Body of pancreas (tissue), 4 donors: Measurements from ENCODE around the gene PTPN21. TPM values are rescaled to one million over a fixed set of nuclear protein-coding genes. Genes with fewer than 3 reads are reported as not detected.

Experiments
- ATAC-seq: fragments of 150-250 bp; one replicate; pipeline ENCODE4 v1.9.1; 2016
- DNase-seq, 4 donors: peaks; one replicate each; pipeline ENCODE4 v3.0.0-alpha.2; 2019
- H3K27ac ChIP-seq, 4 donors: fragments of 200-600 bp; sonication (generic); 1 replicate in 3 of 4; 2 replicates in 1 of 4; pipeline versions ENCODE4 v1.5.1 to v1.6.1; 2016 to 2019; ENCODE audit warnings: mild to moderate bottlenecking in 1 of 4, mixed read lengths in 1 of 4, moderate library complexity in 1 of 4
- H3K27me3 ChIP-seq, 2 donors: fragments of 200-600 bp; sonication (generic); one replicate each; pipeline ENCODE4 v1.6.0; 2016; ENCODE audit warnings: mild to moderate bottlenecking in 1 of 2
- H3K36me3 ChIP-seq, 2 donors: fragments of 200-600 bp; sonication (generic); replicated peaks in 1 of 2; 2 replicates each; pipeline ENCODE4 v1.5.1; 2016; ENCODE audit warnings: low read depth in 2 of 2; ENCODE audit not compliant: insufficient read depth in 1 of 2
- H3K4me1 ChIP-seq: fragments of 200-600 bp; sonication (generic); one replicate; pipeline ENCODE4 v1.6.0; 2016
- H3K4me3 ChIP-seq, 2 donors: fragments of 200-600 bp; sonication (generic); 1 replicate in 1 of 2; 2 replicates in 1 of 2; pipeline ENCODE4 v1.5.1; 2016 to 2019
- H3K9me3 ChIP-seq, 3 donors: fragments of 200-600 bp; sonication (generic); 1 replicate in 2 of 3; 2 replicates in 1 of 3; pipeline ENCODE4 v1.5.1; 2016
- POLR2A ChIP-seq, 3 donors: fragments of 450-650 bp; IDR thresholded peaks; one replicate each; pipeline ENCODE4 v1.6.1; 2016; ENCODE audit warnings: antibody characterized with exemption in 3 of 3, mild to moderate bottlenecking in 2 of 3
- WGBS, 2 donors: methylation state at CpG; one replicate each; pipeline ENCODE4 v1.1.5; 2017; 5-methylcytosine and 5-hydroxymethylcytosine counted together
- intact Hi-C: fragments of 100-400 bp; cut with DNase I; formaldehyde crosslinking; loops from one replicate; pipeline ENCODE4 v1.15.1; 2023
- total RNA-seq, 2 donors: library from RNA; depleted of rRNA; stranded (reverse); fragments of >200 nt; gene quantifications; one replicate each; pipeline ENCODE4 v1.1.0, GENCODE V29; 2016
- TF ChIP-seq, protein P1 (sequence below), 7 experiments: fragments of 450-650 bp in 4 of 7; fragments of 200-600 bp in 3 of 7; sonication (generic) in 3 of 7; IDR thresholded peaks; one replicate each; pipeline ENCODE4 v1.5.1; 2016 to 2019; ENCODE audit warnings: antibody characterized with exemption in 7 of 7

PTPN21 gene
- total RNA-seq, 2 donors from 2014 or later = 10.5 to 10.9 TPM

DNA sequence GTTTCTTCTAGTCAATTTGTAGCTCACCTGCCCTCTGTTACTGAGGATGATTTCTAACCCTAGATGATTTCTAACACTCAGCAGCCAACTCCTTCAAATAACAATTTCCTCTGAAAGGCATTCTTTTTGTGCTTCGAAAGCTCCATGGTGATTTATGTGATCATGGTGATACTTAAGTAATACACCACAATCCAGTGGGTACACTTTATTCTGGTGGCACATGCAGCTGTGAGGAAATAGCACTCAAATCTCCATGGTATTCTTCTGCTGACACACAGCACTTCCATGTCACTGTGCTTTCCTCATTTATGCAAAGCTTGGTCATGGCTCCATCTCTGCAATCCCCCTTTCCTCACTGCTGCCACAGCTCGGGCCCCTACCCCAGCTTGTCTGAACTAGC lies 73.7 kb downstream of the PTPN21 start:
- intact Hi-C loops = no loop called here
- Histone ChIP-seq H3K4me3 (no peak overlapping the region), H3K9me3 (no peaks in the 10 kb centered on the region), H3K4me1 (no peaks in the 10 kb centered on the region), H3K27me3 (no peaks in the 10 kb centered on the region), H3K27ac (no peak overlapping the region), H3K36me3 (peaks cover 20 to 25% of the 10 kb centered on the region in 2 donors)
- DNase-seq = no peak
- 92 to 96% methylated on average over 2 of the region's 2 CpGs for WGBS, 2 donors
- TF ChIP-seq, protein P1, sequence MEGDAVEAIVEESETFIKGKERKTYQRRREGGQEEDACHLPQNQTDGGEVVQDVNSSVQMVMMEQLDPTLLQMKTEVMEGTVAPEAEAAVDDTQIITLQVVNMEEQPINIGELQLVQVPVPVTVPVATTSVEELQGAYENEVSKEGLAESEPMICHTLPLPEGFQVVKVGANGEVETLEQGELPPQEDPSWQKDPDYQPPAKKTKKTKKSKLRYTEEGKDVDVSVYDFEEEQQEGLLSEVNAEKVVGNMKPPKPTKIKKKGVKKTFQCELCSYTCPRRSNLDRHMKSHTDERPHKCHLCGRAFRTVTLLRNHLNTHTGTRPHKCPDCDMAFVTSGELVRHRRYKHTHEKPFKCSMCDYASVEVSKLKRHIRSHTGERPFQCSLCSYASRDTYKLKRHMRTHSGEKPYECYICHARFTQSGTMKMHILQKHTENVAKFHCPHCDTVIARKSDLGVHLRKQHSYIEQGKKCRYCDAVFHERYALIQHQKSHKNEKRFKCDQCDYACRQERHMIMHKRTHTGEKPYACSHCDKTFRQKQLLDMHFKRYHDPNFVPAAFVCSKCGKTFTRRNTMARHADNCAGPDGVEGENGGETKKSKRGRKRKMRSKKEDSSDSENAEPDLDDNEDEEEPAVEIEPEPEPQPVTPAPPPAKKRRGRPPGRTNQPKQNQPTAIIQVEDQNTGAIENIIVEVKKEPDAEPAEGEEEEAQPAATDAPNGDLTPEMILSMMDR (IDR thresholded peaks at IDR 0.05) = no peak
- TF ChIP-seq POLR2A (IDR thresholded peaks at IDR 0.05) = no peak
- ATAC-seq = no peak

DNA sequence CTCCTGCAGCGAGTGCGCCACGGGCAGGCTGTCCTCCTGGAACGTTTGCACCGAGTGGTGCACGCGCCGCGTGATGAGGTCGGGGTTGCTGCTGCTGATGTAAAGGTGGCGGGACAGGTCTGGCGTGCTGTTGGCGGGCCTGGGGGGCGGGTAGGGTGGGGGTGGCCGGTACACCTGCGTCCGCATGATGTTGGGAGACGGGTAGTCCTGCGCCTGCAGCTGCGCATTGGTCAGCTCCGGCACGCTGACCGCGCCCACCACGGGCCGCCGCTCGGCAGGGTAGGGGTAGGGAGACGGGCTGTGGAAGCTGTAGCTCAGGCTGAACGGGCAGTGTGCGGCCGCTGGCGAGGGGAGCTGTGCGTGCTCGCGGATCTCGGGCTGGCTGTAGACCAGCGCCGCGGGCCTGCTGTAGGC lies 75.2 kb downstream of the PTPN21 start:
- H3K9me3 ChIP-seq = no peaks in the 10 kb centered on the region
- intact Hi-C loops = no loop called here
- DNase-seq (no peak), ATAC-seq (no peak)
- no peak for TF ChIP-seq POLR2A (IDR thresholded peaks at IDR 0.05)
- TF ChIP-seq, protein P1 (IDR thresholded peaks at IDR 0.05) = no peak
- no peak overlapping the region for H3K27ac ChIP-seq
- H3K36me3 ChIP-seq = peaks cover 16 to 22% of the 10 kb centered on the region in 2 donors
- no peaks in the 10 kb centered on the region for H3K4me1 ChIP-seq
- H3K27me3 ChIP-seq = no peaks in the 10 kb centered on the region
- H3K4me3 ChIP-seq = no peak overlapping the region
- WGBS, 2 donors = 94 to 97% methylated on average over 20 to 31 of the region's 40 CpGs

DNA sequence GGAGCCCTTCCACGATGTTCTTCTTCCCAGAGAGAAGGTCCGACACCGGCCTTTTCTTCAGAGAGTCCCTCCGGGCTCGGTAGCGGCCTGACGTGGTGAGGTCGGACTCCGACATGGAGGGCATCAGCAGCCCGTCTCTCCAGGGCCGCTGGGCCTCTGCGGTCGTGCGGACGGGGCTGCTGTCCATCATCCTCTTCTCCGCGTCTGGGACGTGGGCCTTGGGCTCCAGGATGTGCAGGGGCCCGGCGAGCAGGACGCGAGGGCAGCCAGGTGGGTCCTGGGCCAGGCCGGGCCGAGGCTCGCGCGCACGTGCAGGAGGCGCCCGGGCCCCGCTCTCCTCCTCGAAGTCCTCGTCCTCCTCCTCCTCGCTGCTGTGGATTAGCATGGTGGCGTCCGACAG lies 75.9 kb downstream of the PTPN21 start:
- no peak overlapping the region for H3K4me3 ChIP-seq
- 96 to 100% methylated on average over 21 to 24 of the region's 36 CpGs for WGBS, 2 donors
- intact Hi-C loops = no loop called here
- peaks cover 15 to 22% of the 10 kb centered on the region in 2 donors for H3K36me3 ChIP-seq
- H3K4me1 ChIP-seq = peaks cover 3% of the 10 kb centered on the region
- no peaks in the 10 kb centered on the region for H3K9me3 ChIP-seq
- no peak overlapping the region for H3K27ac ChIP-seq
- no peaks in the 10 kb centered on the region for H3K27me3 ChIP-seq
- DNase-seq (no peak), ATAC-seq (no peak)
- no peak for TF ChIP-seq POLR2A (IDR thresholded peaks at IDR 0.05)
- TF ChIP-seq, protein P1 (IDR thresholded peaks at IDR 0.05) = no peak

DNA sequence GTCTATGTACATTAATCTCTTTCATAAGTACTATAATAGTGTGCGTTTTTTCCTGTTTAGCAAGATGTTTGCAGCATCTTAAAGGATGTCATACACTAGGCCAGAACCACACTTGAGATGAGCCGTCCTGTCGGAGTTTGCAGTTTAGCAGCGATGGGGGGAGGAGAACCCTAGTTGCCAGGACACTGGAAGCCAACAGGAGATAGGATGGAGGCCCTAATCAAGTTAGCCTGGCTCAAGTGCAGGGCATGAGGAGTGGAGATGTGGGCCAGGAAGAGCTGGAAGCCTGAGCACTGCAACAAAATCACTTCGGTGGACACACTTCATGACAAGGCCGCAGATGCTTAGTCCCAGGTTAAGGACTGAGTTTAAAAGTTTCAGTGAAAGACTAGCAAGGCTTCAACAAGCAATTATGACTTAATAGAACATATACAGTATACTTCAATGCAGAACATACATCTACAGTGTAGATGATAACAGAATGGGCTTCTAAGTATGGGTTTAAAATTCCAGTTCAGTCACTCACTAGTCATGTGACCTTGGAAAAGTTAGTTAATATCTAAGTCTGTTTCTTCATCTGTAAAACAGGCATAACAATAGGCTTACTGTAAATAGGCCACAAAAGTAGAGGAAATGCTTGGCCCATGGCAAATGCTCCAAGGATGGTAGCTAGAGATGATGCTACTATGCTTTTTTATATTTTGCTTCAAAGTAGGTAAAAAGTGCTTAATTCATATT lies 77.1 kb downstream of the PTPN21 start:
- Histone ChIP-seq H3K27ac (no peak overlapping the region), H3K9me3 (no peaks in the 10 kb centered on the region), H3K27me3 (no peaks in the 10 kb centered on the region), H3K36me3 (peaks cover 15 to 22% of the 10 kb centered on the region in 2 donors), H3K4me3 (no peak overlapping the region), H3K4me1 (peaks cover 7% of the 10 kb centered on the region)
- intact Hi-C loops = no loop called here
- TF ChIP-seq POLR2A (IDR thresholded peaks at IDR 0.05) = no peak
- TF ChIP-seq, protein P1 (IDR thresholded peaks at IDR 0.05) = no peak
- 92 to 97% methylated on average over 6 of the region's 6 CpGs for WGBS, 2 donors
- DNase-seq (no peak), ATAC-seq (no peak)

DNA sequence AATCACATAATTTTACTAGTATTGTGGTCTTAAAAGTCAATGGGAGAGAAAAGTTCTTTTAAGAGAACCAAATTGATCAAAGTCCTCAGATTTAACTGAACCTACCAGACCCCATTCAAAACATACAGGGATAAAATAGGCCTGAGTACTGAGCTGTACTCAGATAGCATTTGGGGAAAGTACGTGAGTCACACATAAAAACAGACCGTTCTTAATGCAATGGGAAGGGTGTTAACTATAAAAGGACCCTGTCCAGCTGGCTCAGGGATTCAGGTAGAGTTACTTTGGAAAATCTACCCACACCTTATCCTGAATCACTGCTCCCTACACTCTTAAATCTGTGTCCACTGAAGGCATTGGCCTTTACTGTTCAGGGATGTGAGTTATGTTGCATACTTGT lies 78.0 kb downstream of the PTPN21 start:
- Histone ChIP-seq H3K27me3 (no peaks in the 10 kb centered on the region), H3K4me3 (no peak overlapping the region), H3K9me3 (no peaks in the 10 kb centered on the region), H3K4me1 (peaks cover 7% of the 10 kb centered on the region), H3K36me3 (peaks cover 15 to 26% of the 10 kb centered on the region in 2 donors), H3K27ac (no peak overlapping the region)
- TF ChIP-seq POLR2A (IDR thresholded peaks at IDR 0.05) = no peak
- TF ChIP-seq, protein P1 (IDR thresholded peaks at IDR 0.05) = no peak
- intact Hi-C loops = no loop called here
- ATAC-seq (no peak), DNase-seq (no peak)
- WGBS, 2 donors = 95 to 98% methylated on average over 2 of the region's 2 CpGs
